ES-I3 (cell line): ENCODE results near the gene ENSA.
"Not testable (repeated sequence)": the region's sequence is repeated elsewhere in the genome, so short reads cannot be mapped to it uniquely, and the experiment has no call there.

Experiments
- H3K36me3 ChIP-seq: 2 replicates; pipeline ENCODE4 v1.6.1; 2013; ENCODE audit warnings: mild to moderate bottlenecking, low read length, control low read depth, moderate library complexity; ENCODE audit not compliant: insufficient read depth
- H3K4me1 ChIP-seq: 2 replicates; pipeline ENCODE4 v1.6.1; 2013; ENCODE audit warnings: mild to moderate bottlenecking, control low read depth, low read length; ENCODE audit not compliant: insufficient read depth
- H3K9ac ChIP-seq: 2 replicates; pipeline ENCODE4 v1.6.1; 2013; ENCODE audit warnings: low read depth, mild to moderate bottlenecking, low read length, moderate library complexity
- H3K9me3 ChIP-seq: 2 replicates; pipeline ENCODE4 v1.6.1; 2013; ENCODE audit warnings: mild to moderate bottlenecking, low read length, moderate library complexity; ENCODE audit not compliant: control insufficient read depth, insufficient read depth

ENSA gene

GRCh38 chr1:150634839-150635622 lies 5.6 kb upstream of the ENSA start:
- Histone ChIP-seq H3K4me1 (peaks cover 17% of the 10 kb centered on the region), H3K9ac (peak overlapping the region; percentile 32)
- not testable (repeated sequence) for H3K9me3 ChIP-seq, H3K36me3 ChIP-seq

DNA sequence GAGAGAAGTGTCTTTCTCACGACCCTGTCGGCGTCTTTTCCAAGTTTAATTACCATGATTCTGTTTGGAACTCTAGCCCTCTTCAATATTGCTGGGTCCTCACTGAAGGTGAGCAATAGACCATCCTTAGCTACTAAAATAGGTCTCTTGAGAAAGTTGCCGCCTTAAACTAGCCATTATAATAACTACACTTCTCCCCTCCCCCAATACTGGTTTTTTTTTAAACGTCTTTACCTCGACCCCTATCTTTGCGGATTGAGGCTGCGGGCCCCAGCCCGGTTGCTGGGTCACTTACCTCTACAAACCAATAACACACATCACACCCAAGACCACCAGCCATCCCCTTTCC lies 672 bp downstream of the ENSA start:
- H3K4me1 ChIP-seq, result peaks cover 16% of the 10 kb centered on the region
- H3K36me3 ChIP-seq, result peaks cover 30% of the 10 kb centered on the region
- H3K9ac ChIP-seq, result peak overlapping the region; percentile 76
- no peaks in the 10 kb centered on the region for H3K9me3 ChIP-seq

- Histone ChIP-seq H3K9me3 (no peaks in the 10 kb centered on the region), H3K4me1 (peaks cover 22% of the 10 kb centered on the region), H3K36me3 (peaks cover 30% of the 10 kb centered on the region), H3K9ac (peak overlapping the region; percentile 76)
Observed at GRCh38 chr1:150627826-150628410, 1.5 kb downstream of the ENSA start.

DNA sequence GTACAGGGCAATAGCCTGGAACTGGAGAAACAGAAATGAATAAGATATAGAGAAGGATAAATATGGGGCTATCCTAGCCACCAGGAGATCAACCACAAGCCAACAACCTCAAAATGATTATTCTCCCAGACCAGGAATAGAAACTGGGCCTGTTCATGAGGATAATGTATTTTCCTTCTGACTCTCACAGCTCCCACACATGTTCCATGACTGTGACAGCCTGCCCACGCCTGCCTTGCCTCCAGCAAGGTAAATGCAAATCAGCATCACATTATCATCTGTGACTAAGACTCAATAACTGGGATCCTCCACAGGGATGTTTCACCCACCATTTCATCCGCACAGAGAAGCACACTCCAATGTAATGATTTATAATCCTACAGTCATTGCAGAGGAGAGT lies 3.3 kb downstream of the ENSA start:
- no peaks in the 10 kb centered on the region for H3K9me3 ChIP-seq
- H3K4me1 ChIP-seq, result peaks cover 25% of the 10 kb centered on the region
- peaks cover 31% of the 10 kb centered on the region for H3K36me3 ChIP-seq
- no peak overlapping the region for H3K9ac ChIP-seq

DNA sequence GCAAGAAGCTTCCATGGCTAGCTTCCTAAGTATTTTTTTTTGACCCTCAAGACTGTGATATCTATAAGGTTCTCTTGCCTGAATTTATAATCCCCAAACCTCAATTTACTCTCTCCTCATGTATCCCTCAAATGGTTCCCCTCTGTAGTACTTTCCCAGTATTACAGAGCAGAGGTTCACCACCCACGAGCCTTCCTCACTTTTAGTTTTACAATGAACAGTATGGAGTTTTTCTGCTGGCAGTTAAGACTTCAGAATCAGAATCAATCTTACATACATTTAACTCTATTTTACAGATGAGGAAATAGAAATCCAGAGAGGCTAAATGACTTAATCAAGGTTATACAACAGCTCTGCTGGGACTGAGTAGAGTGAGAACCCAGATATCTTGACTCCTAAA lies 4.9 kb downstream of the ENSA start:
- not testable (repeated sequence) for H3K9ac ChIP-seq, H3K9me3 ChIP-seq
- Histone ChIP-seq H3K4me1 (peaks cover 25% of the 10 kb centered on the region), H3K36me3 (peaks cover 47% of the 10 kb centered on the region)

DNA sequence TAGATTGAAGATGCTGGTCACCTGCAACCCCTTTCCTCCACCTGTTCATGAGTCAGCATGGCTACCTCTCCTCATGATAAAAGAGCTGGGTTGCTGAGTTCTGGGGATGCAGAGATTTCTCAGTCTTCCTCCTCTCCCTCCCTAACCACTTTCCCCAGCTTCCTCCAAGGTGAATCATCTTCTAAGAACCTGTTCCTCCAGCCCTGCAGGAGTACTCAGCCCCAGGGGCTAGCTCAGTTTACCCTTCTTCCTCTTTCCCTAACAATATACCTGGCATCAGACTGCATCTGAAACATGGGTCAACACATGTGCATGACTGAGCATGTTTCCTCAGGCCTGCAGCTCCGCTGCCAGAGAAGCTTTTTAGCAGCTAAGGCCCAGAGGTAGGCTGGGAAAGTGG lies 5.3 kb downstream of the ENSA start:
- H3K9me3 ChIP-seq, H3K9ac ChIP-seq: not testable (repeated sequence)
- peaks cover 52% of the 10 kb centered on the region for H3K36me3 ChIP-seq
- peaks cover 25% of the 10 kb centered on the region for H3K4me1 ChIP-seq

GRCh38 chr1:150622303-150622975 lies 7.0 kb downstream of the ENSA start:
- Histone ChIP-seq H3K9ac (no peak overlapping the region), H3K9me3 (no peaks in the 10 kb centered on the region), H3K36me3 (peaks cover 51% of the 10 kb centered on the region), H3K4me1 (peaks cover 25% of the 10 kb centered on the region)

DNA sequence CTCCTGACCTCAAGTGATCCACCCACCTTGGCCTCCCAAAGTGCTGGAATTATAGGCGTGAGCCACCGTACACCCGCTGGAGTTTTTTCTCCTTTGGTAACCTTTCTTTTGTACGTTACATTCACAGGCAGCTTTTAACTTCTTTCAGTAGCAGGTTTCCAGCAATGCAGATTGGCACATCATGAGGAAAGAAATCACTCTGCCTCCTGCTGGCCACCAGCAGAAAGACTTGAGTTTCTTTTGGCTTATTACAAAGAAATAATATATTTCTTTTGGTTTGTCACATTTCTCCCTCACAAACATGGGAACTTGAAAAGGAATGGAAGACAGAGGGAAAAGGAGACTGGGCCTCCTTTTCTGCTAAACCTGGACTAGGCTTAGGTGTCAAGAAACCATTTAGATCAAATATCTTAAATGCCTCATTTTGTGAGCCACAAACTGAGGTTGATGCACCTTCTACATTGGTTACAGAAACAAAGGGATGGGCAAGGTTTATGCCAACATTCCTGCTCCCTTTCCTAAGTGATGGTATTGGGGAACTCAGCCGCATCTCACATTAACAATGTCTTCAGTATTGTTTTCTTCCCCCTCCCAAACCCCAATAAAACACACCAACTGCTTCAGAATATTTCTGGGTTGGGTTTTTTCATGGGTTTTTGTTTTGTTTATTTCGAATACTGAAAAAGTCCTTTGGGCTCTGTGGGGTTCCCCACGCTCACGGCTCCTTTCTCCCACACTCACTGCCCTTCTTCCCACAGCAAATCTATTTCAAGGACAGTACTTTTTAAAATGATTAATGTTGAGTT lies 7.7 kb downstream of the ENSA start:
- Histone ChIP-seq H3K9me3 (no peaks in the 10 kb centered on the region), H3K9ac (no peak overlapping the region), H3K4me1 (peaks cover 25% of the 10 kb centered on the region), H3K36me3 (peaks cover 51% of the 10 kb centered on the region)

DNA sequence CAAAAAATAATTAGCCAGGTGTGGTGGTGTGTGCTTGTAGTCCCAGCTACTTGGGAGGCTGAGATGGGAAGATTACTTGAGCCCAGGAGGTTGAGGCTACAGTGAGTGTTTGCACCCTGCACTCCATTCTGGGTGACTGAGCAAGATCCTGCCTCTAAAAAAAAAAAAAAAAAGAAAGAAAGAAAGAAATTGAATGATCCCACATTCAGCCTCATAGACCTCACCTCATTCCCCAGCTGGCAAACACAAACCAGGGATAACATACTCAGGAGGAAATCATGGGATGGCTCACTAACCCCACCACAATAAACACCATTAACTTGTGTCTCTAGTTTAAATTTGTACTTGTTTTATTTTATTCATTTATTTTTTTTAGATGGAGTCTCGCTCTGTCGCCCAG lies 8.5 kb downstream of the ENSA start:
- Histone ChIP-seq H3K9ac (no peak overlapping the region), H3K4me1 (peaks cover 26% of the 10 kb centered on the region), H3K9me3 (no peaks in the 10 kb centered on the region), H3K36me3 (peaks cover 47% of the 10 kb centered on the region)

DNA sequence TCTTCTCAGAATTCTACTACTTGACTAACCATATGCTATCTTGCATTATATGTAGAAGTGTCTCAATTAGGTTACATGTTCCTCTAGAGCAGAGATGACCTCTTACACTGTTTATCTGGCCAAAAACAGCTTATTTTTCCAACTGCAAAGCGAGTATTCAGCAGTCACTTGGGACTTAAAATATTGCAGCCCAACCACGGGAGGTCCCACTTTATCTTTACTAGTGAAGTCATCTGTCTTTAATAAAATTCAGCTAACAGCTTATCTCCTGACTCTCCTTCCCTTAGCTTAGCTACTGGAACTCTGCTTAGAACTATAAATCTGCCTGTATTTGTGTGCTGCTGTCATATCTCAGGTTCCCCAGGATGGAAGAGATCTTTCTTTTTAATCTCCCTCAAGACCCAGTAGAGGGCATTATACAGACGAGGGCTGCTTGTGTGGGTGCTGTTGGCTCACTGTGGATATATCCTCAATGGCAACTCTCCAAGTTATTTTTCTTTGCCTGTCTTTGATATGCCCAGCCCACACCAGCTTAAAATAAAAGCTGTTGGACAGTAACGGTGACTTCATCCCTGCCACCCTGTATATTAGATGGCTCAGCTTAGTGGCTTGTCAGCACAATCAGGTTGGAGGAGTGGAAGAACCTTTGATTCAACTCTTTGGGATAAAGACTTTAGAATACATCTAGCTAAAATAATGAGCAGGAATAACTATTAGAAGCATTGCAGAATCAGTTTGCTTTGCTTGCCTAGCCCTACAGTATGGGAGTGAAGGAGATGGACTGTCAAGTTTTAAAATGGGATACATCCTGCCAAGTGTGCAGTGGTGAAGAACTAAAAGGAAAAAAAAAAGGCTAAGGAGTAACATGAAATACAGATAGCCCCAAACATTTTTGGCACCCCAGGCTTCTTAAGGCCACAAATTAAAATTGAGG lies 9.6 kb downstream of the ENSA start:
- peaks cover 42% of the 10 kb centered on the region for H3K36me3 ChIP-seq

GRCh38 chr1:150615346-150616201 lies 13.8 kb downstream of the ENSA start:
- Histone ChIP-seq H3K4me1 (peaks cover 14% of the 10 kb centered on the region), H3K9me3 (no peaks in the 10 kb centered on the region), H3K9ac (no peak overlapping the region), H3K36me3 (peaks cover 38% of the 10 kb centered on the region)

More for the DNA sequence above, 9.6 kb downstream of the ENSA start:
- Histone ChIP-seq H3K9me3 (no peaks in the 10 kb centered on the region), H3K9ac (no peak overlapping the region), H3K4me1 (peaks cover 28% of the 10 kb centered on the region)

DNA sequence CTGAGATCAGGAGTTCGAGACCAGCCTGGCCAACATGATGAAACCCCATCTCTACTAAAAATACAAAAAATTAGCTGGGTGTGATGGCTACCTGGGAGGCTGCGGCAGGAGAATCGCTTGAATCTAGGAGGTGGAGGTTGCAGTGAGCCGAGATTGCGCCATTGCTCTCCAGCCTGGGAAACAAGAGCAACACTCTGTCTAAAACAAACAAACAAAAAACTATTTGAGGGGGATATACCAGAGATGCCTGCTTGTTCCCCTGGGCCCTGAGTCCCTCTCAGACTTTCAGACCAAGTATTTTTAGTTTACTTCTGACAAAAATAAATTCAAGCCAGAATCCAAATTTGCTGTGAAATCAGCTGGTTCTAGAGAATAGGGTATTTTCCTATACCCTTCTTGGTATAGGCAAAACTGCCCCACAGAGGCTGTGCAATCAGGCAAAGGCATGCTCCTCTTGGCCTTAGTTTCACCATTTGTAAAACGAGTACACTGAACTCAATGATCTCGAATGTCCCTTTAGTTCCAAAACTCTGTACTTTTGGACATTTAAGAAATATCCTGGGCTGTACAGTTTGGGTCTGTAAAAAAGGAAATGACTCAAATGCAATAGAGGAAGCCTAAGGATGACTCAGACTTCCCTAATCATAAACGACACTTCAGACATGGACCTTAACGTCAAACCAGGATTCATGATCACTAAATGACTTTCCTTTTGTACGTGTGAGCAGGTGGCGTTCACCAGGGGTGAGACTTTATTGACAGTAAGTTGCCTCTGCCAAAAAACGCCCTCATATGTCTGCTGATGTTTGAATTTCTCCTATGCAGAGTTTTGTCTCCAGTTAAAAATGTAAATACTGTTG lies 16.1 kb downstream of the ENSA start:
- H3K4me1 ChIP-seq, result peaks cover 20% of the 10 kb centered on the region
- no peak overlapping the region for H3K9ac ChIP-seq
- H3K9me3 ChIP-seq, result no peaks in the 10 kb centered on the region
- peaks cover 21% of the 10 kb centered on the region for H3K36me3 ChIP-seq
